Ectodermal cell (in vitro differentiated cells): ENCODE measurements around the gene KIFC3.
A peak's percentile ranks its signal among the peaks of the same experiment; 100 is the strongest.

Experiments
- H3K27ac ChIP-seq: 2 replicates; pipeline ENCODE4 v1.7.0; 2013; ENCODE audit warnings: mild to moderate bottlenecking, low read depth, low read length; ENCODE audit not compliant: insufficient read depth, poor library complexity, severe bottlenecking
- H3K27me3 ChIP-seq: 2 replicates; pipeline ENCODE4 v1.7.0; 2013; ENCODE audit warnings: mild to moderate bottlenecking, low read length; ENCODE audit not compliant: insufficient read depth, control insufficient read depth, poor library complexity, severe bottlenecking
- H3K36me3 ChIP-seq: one replicate; pipeline ENCODE4 v1.7.0; 2013; ENCODE audit warnings: low read length; ENCODE audit not compliant: control insufficient read depth, insufficient read depth
- H3K4me1 ChIP-seq: one replicate; pipeline ENCODE4 v1.7.0; 2013; ENCODE audit warnings: low read length; ENCODE audit not compliant: control insufficient read depth, insufficient read depth
- H3K4me3 ChIP-seq: 2 replicates; pipeline ENCODE4 v1.7.0; 2013; ENCODE audit warnings: low read depth, low read length, control low read depth; ENCODE audit not compliant: insufficient read depth
- H3K9me3 ChIP-seq: 2 replicates; pipeline ENCODE4 v1.7.0; 2013; ENCODE audit warnings: mild to moderate bottlenecking, low read length, moderate library complexity; ENCODE audit not compliant: control insufficient read depth
- WGBS, 2 experiments: methylation state at CpG; one replicate each; pipeline ENCODE4 v1.1.7; 2013; ENCODE audit warnings: missing lambda C conversion rate in 2 of 2; 5-methylcytosine and 5-hydroxymethylcytosine counted together

Gene KIFC3

DNA sequence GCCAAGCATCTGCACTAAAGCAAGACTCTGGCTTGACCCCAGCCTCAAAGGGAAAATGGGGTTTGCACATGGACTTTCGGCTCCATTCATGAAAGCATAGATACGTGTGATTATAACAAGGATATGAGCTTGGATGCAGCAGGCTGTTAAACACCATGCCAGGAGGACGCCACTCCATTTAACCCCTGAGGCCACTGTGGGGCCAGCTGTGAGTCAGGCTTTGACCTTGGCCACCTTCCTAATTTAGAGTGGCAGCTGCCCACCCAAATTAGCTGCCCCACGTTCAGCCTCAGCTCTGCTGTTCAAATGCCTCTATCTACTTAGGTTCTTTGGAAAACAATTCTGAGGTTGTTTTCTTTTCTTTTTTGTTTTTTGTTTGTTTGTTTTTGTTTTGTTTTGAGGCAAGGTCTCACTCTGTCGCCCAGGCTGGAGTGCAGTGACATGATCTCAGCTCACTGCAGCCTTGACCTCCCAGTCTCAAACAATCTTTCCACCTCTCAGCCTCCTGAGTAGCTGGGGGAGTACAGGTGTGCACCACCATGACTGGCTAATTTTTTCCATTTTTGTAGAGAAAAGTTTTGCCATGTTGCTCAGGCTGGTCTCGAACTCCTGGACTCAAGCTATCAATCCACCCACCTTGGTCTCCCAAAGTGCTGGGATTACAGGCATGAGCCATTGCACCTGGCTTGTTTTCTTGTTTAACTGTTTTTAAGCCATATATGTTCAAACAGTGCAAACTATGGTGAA is 23.2 kb upstream of the KIFC3 start:
- Histone ChIP-seq H3K27ac (no peak overlapping the region), H3K27me3 (no peaks in the 10 kb centered on the region), H3K36me3 (no peaks in the 10 kb centered on the region), H3K4me1 (no peaks in the 10 kb centered on the region), H3K4me3 (no peak overlapping the region), H3K9me3 (no peaks in the 10 kb centered on the region)
- 88 to 94% methylated on average over 6 of the region's 6 CpGs for WGBS, 2 experiments

DNA sequence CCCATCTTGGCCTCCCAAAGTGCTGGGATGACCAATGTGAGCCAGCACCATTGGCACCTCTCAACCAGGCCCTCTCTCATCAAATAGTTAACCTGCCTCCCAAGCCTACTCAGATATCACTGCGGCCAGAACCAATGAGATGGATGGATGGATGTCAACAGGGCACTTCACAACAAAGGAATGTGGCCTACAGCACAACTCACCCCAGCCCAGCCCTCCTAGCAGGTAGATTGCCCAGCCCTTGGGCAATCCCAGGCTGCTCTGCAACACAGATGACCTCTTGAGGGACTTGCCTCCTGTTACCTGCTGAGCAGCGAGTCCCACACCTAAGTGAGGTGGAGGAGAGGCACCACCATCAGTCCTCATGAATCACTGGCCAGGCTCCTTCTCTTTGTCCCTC is 22.6 kb upstream of the KIFC3 start:
- Histone ChIP-seq H3K27me3 (no peaks in the 10 kb centered on the region), H3K27ac (no peak overlapping the region), H3K36me3 (no peaks in the 10 kb centered on the region), H3K4me1 (no peaks in the 10 kb centered on the region), H3K9me3 (no peaks in the 10 kb centered on the region), H3K4me3 (no peak overlapping the region)
- 86 to 90% methylated on average over 2 of the region's 2 CpGs for WGBS, 2 experiments

DNA sequence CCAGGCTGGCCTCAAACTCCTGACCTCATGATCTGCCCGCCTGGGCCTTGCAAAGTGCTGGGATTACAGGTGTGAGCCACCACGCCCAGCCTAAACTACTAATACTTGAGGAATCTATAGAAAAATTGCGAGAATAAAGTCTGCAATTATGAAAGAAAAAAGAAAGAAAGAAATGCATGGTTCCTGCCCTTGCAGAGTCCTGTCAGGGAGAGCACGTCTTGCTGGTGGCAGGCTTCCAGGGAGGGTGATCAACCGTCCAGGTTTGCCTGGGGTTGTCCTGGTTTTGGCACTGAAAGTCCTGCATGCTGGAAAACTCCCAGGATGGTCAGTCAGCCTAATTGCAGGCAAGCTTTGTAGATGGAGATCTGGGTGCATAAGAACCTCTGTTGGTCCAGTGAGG is 21.5 kb upstream of the KIFC3 start:
- no peak overlapping the region for H3K27ac ChIP-seq
- no peaks in the 10 kb centered on the region for H3K27me3 ChIP-seq
- no peak overlapping the region for H3K4me3 ChIP-seq
- H3K4me1 ChIP-seq: no peaks in the 10 kb centered on the region
- H3K9me3 ChIP-seq: no peaks in the 10 kb centered on the region
- WGBS, 2 experiments: 92 to 95% methylated on average over 5 of the region's 5 CpGs
- H3K36me3 ChIP-seq: no peaks in the 10 kb centered on the region

DNA sequence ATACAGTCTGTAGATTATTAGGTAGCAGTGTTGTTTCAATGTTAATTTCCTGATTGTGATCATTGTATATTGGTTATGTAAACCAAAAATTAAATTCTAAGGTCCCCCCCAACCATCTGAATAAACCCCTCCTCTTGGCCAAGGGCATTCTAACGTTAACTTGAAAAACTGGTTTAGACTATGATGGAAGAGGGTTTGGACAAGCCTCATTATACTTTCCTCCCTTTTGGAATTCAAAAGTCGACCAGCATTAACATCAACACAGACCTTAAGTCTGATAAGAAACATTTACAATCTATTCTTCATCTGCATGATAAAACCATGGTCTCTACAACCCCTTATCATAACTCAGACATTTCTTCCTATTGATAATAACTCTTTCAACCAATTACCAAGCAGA is 20.6 kb upstream of the KIFC3 start:
- H3K36me3 ChIP-seq: no peaks in the 10 kb centered on the region
- H3K27me3 ChIP-seq: no peaks in the 10 kb centered on the region
- WGBS, 2 experiments: 88% methylated on average over 2 of the region's 2 CpGs
- no peaks in the 10 kb centered on the region for H3K9me3 ChIP-seq
- H3K4me3 ChIP-seq: no peak overlapping the region
- H3K4me1 ChIP-seq: no peaks in the 10 kb centered on the region
- H3K27ac ChIP-seq: no peak overlapping the region

DNA sequence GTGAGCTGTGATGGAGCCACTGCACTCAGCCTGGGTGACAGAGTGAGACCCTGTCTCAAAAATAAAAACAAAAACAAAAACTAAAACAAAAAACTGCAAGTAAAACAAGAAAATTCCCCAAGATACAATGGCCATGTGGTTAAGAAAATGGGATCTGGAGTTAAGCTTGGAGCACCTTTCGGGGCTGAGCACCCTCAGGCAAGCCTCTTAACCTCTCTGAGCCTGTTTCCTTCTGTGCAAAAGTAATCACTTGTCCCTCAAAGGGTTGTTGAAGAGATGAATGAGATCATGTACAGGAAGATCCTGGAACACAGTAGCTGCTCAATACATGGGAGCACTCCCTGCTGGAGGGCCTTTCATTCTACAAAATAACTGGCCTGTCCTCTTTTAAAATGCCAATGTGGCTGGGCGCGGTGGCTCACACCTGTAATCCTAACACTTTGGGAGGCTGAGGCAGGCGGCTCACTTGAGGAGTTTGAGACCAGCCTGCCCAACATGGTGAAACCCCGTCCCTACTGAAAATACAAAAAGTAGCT is 19.8 kb upstream of the KIFC3 start:
- H3K9me3 ChIP-seq: no peaks in the 10 kb centered on the region
- no peak overlapping the region for H3K4me3 ChIP-seq
- WGBS, 2 experiments: 80% methylated on average over 5 of the region's 5 CpGs
- H3K4me1 ChIP-seq: no peaks in the 10 kb centered on the region
- no peaks in the 10 kb centered on the region for H3K36me3 ChIP-seq
- no peaks in the 10 kb centered on the region for H3K27me3 ChIP-seq
- H3K27ac ChIP-seq: no peak overlapping the region

DNA sequence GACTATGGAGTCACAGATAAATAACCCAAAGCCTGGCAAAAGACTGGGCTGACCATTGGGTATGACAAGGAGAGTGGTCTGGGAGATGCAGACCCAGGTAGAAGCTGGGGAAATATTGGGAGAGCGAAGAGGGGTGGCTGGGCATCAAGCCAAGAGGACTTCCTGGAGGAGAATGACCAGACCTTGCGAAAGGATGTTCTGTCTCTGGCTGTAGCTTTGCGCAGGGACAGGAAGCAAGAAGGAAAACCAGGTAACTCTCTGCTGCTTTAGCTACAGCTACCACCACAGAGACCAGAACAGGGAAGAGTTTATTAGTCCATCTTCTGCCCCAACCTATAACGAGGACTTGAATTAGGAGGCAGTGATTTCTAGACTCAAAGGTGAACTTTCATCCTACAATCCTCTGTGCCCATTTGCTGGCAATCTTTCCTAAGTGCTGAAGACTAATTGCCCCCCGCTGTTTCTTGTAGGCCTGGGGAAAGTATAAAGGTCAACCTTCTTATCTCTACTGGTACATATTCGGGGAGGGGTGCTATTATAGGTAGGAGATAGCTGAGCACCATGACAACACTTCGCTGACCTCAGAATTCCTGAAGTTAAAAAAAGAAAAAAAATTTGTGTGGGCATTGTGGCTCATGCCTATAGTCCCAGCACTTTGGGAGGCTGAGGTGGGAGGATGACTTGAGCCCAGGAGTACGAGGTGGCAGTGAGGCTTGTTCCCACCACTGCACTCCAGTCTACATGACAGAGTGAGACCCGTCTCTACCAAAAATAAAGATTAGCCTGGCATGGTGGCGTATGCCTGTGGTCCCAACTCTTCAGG is 19.1 kb upstream of the KIFC3 start:
- Histone ChIP-seq H3K27me3 (no peaks in the 10 kb centered on the region), H3K4me1 (peaks cover 5% of the 10 kb centered on the region), H3K36me3 (no peaks in the 10 kb centered on the region), H3K9me3 (no peaks in the 10 kb centered on the region), H3K27ac (no peak overlapping the region), H3K4me3 (no peak overlapping the region)
- 77 to 83% methylated on average over 10 of the region's 10 CpGs for WGBS, 2 experiments

DNA sequence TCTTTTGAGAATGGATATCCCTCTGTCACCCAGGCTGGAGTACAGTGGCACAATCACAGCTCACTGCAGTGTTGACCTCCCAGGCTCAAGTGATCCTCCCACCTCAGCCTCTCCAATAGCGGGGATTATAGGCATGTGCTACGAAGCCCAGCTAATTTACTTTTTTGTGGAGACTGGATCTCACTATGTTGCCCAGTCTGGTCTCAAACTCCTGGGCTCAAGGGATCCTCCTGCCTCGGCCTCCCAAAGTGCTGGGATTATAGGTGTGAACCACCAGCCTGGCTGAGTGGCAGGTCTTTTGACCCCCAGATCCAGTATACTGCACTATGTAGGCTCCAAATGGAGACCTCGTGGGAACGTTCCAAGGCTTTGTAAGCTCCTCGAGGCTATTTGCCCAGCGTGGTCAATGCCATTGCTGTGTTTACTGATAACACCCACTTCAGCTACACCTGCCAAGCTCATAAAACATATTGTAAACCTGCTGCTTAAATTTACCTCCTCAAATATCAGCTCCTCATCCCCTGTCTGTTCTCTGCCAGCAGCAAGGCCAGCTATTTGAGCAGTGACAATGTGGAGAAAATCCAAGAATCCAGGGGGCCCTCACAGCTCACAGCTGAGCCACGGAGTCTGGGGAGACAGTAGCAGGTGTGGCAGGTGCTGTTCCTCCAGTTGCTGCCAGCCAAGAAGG is 16.2 kb upstream of the KIFC3 start:
- no peak overlapping the region for H3K27ac ChIP-seq
- H3K27me3 ChIP-seq: no peaks in the 10 kb centered on the region
- 93 to 94% methylated on average over 8 of the region's 8 CpGs for WGBS, 2 experiments

DNA sequence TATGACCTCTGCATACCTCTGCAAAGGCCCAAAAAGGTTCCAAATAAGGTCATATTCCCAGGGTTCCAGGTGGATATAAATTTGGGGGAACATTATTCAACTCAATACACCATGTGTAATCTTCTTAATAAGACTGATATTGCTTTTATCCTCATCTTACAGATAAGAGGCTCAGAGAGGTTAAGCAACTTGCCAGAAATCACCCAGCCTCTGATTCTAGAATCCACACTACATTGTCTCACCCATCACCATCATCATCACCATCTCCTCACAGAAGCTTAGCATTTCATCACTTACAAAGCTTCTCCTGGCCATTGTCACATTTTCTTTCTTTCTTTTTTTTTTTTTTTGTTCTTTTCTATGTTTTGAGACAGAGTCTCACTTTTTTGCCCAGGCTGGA is 15.4 kb upstream of the KIFC3 start:
- no peaks in the 10 kb centered on the region for H3K27me3 ChIP-seq
- no peak overlapping the region for H3K4me3 ChIP-seq
- H3K27ac ChIP-seq: no peak overlapping the region
- peaks cover 10% of the 10 kb centered on the region for H3K4me1 ChIP-seq
- no peaks in the 10 kb centered on the region for H3K36me3 ChIP-seq
- no peaks in the 10 kb centered on the region for H3K9me3 ChIP-seq

More for the DNA sequence above, 16.2 kb upstream of the KIFC3 start:
- Histone ChIP-seq H3K4me3 (no peak overlapping the region), H3K36me3 (no peaks in the 10 kb centered on the region), H3K4me1 (peaks cover 10% of the 10 kb centered on the region), H3K9me3 (no peaks in the 10 kb centered on the region)

DNA sequence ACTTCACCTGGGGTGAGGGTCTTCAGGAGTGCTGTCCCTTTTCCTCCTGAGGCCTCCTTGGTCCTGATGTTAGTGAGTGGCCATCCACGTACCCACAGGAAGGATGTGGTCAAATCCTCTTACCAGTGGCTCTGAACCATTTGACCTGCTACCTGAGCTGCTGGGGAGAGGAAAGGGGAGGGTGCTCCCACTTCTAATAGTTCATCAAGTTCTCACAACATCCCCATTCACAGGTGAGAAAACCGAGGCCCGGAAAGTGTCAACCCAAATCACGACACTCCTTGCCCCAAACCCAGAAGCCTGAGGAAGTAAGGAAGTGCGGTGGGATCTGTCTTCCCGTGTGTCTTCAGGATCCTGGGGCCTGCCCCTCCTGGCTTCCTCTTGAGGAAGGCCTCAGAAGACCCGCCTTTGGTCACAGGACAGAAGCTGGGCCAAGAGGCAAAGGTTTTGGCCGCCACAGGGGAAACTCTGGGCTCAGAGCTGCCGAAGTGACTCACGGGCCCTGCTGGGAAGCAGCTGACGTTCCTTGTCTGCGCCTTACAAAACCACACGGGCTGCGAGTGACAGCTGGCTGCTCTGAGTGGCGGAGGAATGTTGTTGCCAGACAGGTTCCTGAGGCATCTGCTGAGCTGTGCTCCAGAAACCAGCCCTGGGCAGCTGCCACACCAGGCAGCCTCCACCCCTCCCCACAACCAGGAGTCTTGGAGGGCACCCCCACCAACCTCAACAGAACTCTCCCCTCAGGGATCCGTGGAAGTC is 13.9 kb upstream of the KIFC3 start:
- H3K9me3 ChIP-seq: no peaks in the 10 kb centered on the region
- peaks cover 10% of the 10 kb centered on the region for H3K4me1 ChIP-seq
- H3K36me3 ChIP-seq: no peaks in the 10 kb centered on the region
- 43% methylated on average over 16 of the region's 16 CpGs for WGBS, 2 experiments
- H3K27me3 ChIP-seq: no peaks in the 10 kb centered on the region
- peak overlapping the region; percentile 6 for H3K27ac ChIP-seq
- no peak overlapping the region for H3K4me3 ChIP-seq
